Hematopoietic multipotent progenitor cell treated with erythropoietin and hydrocortisone succinate and interleukin-3 and kit ligand, for 15 days (in vitro differentiated cells): ENCODE data around the gene PPIL6.
A peak's percentile ranks its signal among the peaks of the same experiment; 100 is the strongest.

Experiments
- DNase-seq: peaks from one replicate; pipeline ENCODE4 v3.0.0-alpha.2; 2015; ENCODE audit warnings: low spot score

PPIL6 gene

GRCh38 chr6:109440331-109441068 is at the start of gene PPIL6, which contains the start of gene SMPD2:
Gene PPIL6, minus strand, starts transcription at chr6:109440628. Its CDS starts 38 bp downstream, at chr6:109440590.
Gene SMPD2, plus strand, starts transcription at chr6:109440724. Its CDS starts 398 bp downstream, at chr6:109441122.
- peak; percentile 82 for DNase-seq

GRCh38 chr6:109488001-109488400 is 47.6 kb upstream of the PPIL6 start:
- DNase-seq: no peak

- no peak for DNase-seq
These were observed 45.6 kb upstream of the PPIL6 start for GRCh38 chr6:109486068-109486467.

- no peak for DNase-seq
These were observed 45.0 kb upstream of the PPIL6 start for GRCh38 chr6:109485266-109485935.

GRCh38 chr6:109484122-109484521 is 43.7 kb upstream of the PPIL6 start:
- no peak for DNase-seq

GRCh38 chr6:109483735-109484057 is 43.3 kb upstream of the PPIL6 start:
- no peak for DNase-seq

GRCh38 chr6:109482905-109483734 is 42.7 kb upstream of the PPIL6 start, which contains the start of gene ZBTB24:
Gene ZBTB24, minus strand, starts transcription at chr6:109483219. Its CDS starts 1,193 bp downstream, at chr6:109482026.
- peak; percentile 71 for DNase-seq

GRCh38 chr6:109480993-109481480 is 40.6 kb upstream of the PPIL6 start:
- no peak for DNase-seq

- DNase-seq: no peak
These were observed 38.6 kb upstream of the PPIL6 start for GRCh38 chr6:109478841-109479624.

GRCh38 chr6:109478222-109478805 is 37.9 kb upstream of the PPIL6 start:
- no peak for DNase-seq

- no peak for DNase-seq
These were observed 37.3 kb upstream of the PPIL6 start for GRCh38 chr6:109477725-109478124.

GRCh38 chr6:109477184-109477583 is 36.8 kb upstream of the PPIL6 start:
- no peak for DNase-seq

- no peak for DNase-seq
These were observed 35.2 kb upstream of the PPIL6 start for GRCh38 chr6:109475625-109476024.

GRCh38 chr6:109474995-109475394 is 34.6 kb upstream of the PPIL6 start:
- no peak for DNase-seq

- DNase-seq: no peak
These were observed 32.7 kb upstream of the PPIL6 start for GRCh38 chr6:109473120-109473519.

- no peak for DNase-seq
These were observed 31.9 kb upstream of the PPIL6 start for GRCh38 chr6:109472132-109472995.

- DNase-seq: no peak
These were observed 30.8 kb upstream of the PPIL6 start for GRCh38 chr6:109471105-109471810.

- DNase-seq: no peak
These were observed 29.3 kb upstream of the PPIL6 start for GRCh38 chr6:109469591-109470189.

- DNase-seq: no peak
These were observed 27.3 kb upstream of the PPIL6 start for GRCh38 chr6:109467696-109468095.
